H1 (cell line): ENCODE measurements around the gene SMIM10. TPM values are rescaled to one million over a fixed set of nuclear protein-coding genes. Genes with fewer than 3 reads are reported as not detected.

Experiments used
- CTCF ChIA-PET: fragments of 300-600 bp; sonication (Branson Sonifier 250); formaldehyde crosslinking; loops from one replicate; lab custom pipeline; 2021; ENCODE audit not compliant: partially characterized antibody; lab: Charles Lee
- POLR2A ChIA-PET: fragments of 300-600 bp; sonication (Branson Sonifier 250); formaldehyde crosslinking; loops from one replicate; lab custom pipeline; 2021; ENCODE audit warnings: inconsistent platforms; ENCODE audit not compliant: partially characterized antibody; lab: Charles Lee
- DNase-seq, 2 experiments: peaks; one replicate each; pipeline versions ENCODE4 v3.0.0 to v3.0.0-alpha.2; 2010 to 2022; ENCODE audit warnings: low spot score in 2 of 2, low read depth in 1 of 2, mixed read lengths in 1 of 2
- FAIRE-seq: peaks from 2 replicates; lab custom pipeline; 2011; peaks lifted over from hg19 to GRCh38; lab: Jason Lieb, UNC
- H2AFZ ChIP-seq: 2 replicates; pipeline ENCODE4 v1.8.1; 2012; ENCODE audit warnings: low read length, inconsistent platforms
- H2AK5ac ChIP-seq: 2 replicates; pipeline ENCODE4 v1.6.1; 2013; ENCODE audit warnings: low read depth, low read length
- H2BK120ac ChIP-seq: replicated peaks from 2 replicates; pipeline ENCODE3; 2013; ENCODE audit warnings: low read depth, low read length, inconsistent platforms
- H2BK12ac ChIP-seq: 2 replicates; pipeline ENCODE4 v1.6.1; 2013; ENCODE audit warnings: low read depth, low read length
- H2BK15ac ChIP-seq: 2 replicates; pipeline ENCODE4 v1.6.1; 2013; ENCODE audit warnings: low read length
- H2BK20ac ChIP-seq: 2 replicates; pipeline ENCODE4 v1.6.1; 2013; ENCODE audit warnings: low read length
- H2BK5ac ChIP-seq: 2 replicates; pipeline ENCODE4 v1.6.1; 2013; ENCODE audit warnings: low read depth, low read length
- H3K14ac ChIP-seq: 2 replicates; pipeline ENCODE4 v1.6.1; 2013; ENCODE audit warnings: inconsistent platforms; ENCODE audit not compliant: insufficient read length
- H3K18ac ChIP-seq: 2 replicates; pipeline ENCODE4 v1.6.1; 2013; ENCODE audit warnings: low read length; ENCODE audit errors: extremely low read depth
- H3K23ac ChIP-seq: 2 replicates; pipeline ENCODE4 v1.6.1; 2013; ENCODE audit warnings: inconsistent platforms; ENCODE audit not compliant: insufficient read length
- H3K23me2 ChIP-seq: 2 replicates; pipeline ENCODE4 v1.6.1; 2013; ENCODE audit warnings: low read depth, low read length
- H3K27ac ChIP-seq: 2 replicates; pipeline ENCODE4 v1.6.1; 2011; ENCODE audit warnings: low read depth, low read length, inconsistent platforms
- H3K27me3 ChIP-seq, 4 experiments: replicated peaks in 1 of 4; 1 replicate in 1 of 4; 2 replicates in 3 of 4; pipeline versions ENCODE4 v1.6.1 to v1.8.1; 2011 to 2013; ENCODE audit warnings: low read length in 3 of 4, mild to moderate bottlenecking in 3 of 4, inconsistent platforms in 2 of 4, mixed read lengths in 2 of 4, moderate library complexity in 1 of 4; ENCODE audit not compliant: control insufficient read depth in 3 of 4, insufficient read depth in 3 of 4; ENCODE audit errors: extremely low read depth in 1 of 4
- H3K36me3 ChIP-seq, 4 experiments: 2 replicates each; pipeline versions ENCODE4 v1.6.1 to v1.8.1; 2011 to 2013; ENCODE audit warnings: mild to moderate bottlenecking in 4 of 4, low read length in 3 of 4, moderate library complexity in 2 of 4, control low read depth in 1 of 4, inconsistent platforms in 1 of 4; ENCODE audit not compliant: insufficient read depth in 4 of 4, control insufficient read depth in 2 of 4
- H3K4ac ChIP-seq: replicated peaks from 2 replicates; pipeline ENCODE3; 2013; ENCODE audit warnings: low read length, low read depth, mixed read lengths, inconsistent platforms; ENCODE audit not compliant: insufficient read length
- H3K4me1 ChIP-seq, 4 experiments: replicated peaks in 1 of 4; 1 replicate in 1 of 4; 2 replicates in 3 of 4; pipeline versions ENCODE4 v1.6.1 to v1.8.1; 2011 to 2013; ENCODE audit warnings: low read length in 3 of 4, inconsistent platforms in 2 of 4, mixed read lengths in 1 of 4; ENCODE audit not compliant: insufficient read depth in 4 of 4, control insufficient read depth in 3 of 4
- H3K4me2 ChIP-seq, 2 experiments: 2 replicates each; pipeline versions ENCODE4 v1.6.1 to v1.8.1; 2011 to 2013; ENCODE audit warnings: low read depth in 2 of 2, low read length in 2 of 2, control low read depth in 1 of 2, inconsistent platforms in 1 of 2, mild to moderate bottlenecking in 1 of 2; ENCODE audit not compliant: insufficient read depth in 1 of 2
- H3K4me3 ChIP-seq, 4 experiments: fragments of 200-600, 300-600 bp in 1 of 4; sonication (generic), shearing (Covaris generic), sonication (Bioruptor Twin) in 1 of 4; 2 replicates each; pipeline versions ENCODE4 v1.5.1 to v1.8.1; 2011 to 2016; ENCODE audit warnings: low read length in 4 of 4, low read depth in 3 of 4, control low read depth in 2 of 4, inconsistent platforms in 2 of 4, mild to moderate bottlenecking in 2 of 4, mixed read lengths in 1 of 4, moderate library complexity in 1 of 4; ENCODE audit not compliant: insufficient read depth in 2 of 4; ENCODE audit errors: extremely low read depth in 1 of 4
- H3K56ac ChIP-seq: replicated peaks from 2 replicates; pipeline ENCODE3; 2013; ENCODE audit warnings: low read depth, mild to moderate bottlenecking, mixed read lengths, low read length, inconsistent platforms; ENCODE audit not compliant: insufficient read length
- H3K79me1 ChIP-seq: 2 replicates; pipeline ENCODE4 v1.6.1; 2013; ENCODE audit warnings: low read depth, low read length, control low read depth
- H3K79me2 ChIP-seq, 2 experiments: 2 replicates each; pipeline versions ENCODE4 v1.6.1 to v1.8.1; 2012 to 2013; ENCODE audit warnings: low read length in 2 of 2, mild to moderate bottlenecking in 2 of 2, inconsistent platforms in 1 of 2; ENCODE audit not compliant: insufficient read depth in 2 of 2, control insufficient read depth in 1 of 2
- H3K9ac ChIP-seq, 4 experiments: replicated peaks in 1 of 4; 1 replicate in 1 of 4; 2 replicates in 3 of 4; pipeline versions ENCODE4 v1.6.1 to v1.8.1; 2011 to 2013; ENCODE audit warnings: low read depth in 3 of 4, low read length in 3 of 4, control low read depth in 2 of 4, mild to moderate bottlenecking in 2 of 4, moderate library complexity in 2 of 4, inconsistent platforms in 1 of 4; ENCODE audit errors: extremely low read depth in 1 of 4
- H3K9me3 ChIP-seq, 2 experiments: 2 replicates each; pipeline versions ENCODE4 v1.6.1 to v1.8.1; 2012 to 2013; ENCODE audit warnings: mild to moderate bottlenecking in 2 of 2, moderate library complexity in 2 of 2, control low read depth in 1 of 2, inconsistent platforms in 1 of 2, low read depth in 1 of 2, low read length in 1 of 2, mixed read lengths in 1 of 2; ENCODE audit not compliant: insufficient read depth in 2 of 2
- H4K20me1 ChIP-seq, 2 experiments: replicated peaks in 1 of 2; 2 replicates each; pipeline versions ENCODE3 to v1.8.1; 2011 to 2013; ENCODE audit warnings: inconsistent platforms in 2 of 2, low read length in 2 of 2, mild to moderate bottlenecking in 1 of 2; ENCODE audit not compliant: insufficient read depth in 2 of 2, control insufficient read depth in 1 of 2
- H4K5ac ChIP-seq: 2 replicates; pipeline ENCODE4 v1.6.1; 2013; ENCODE audit warnings: low read length, low read depth, mixed read lengths, inconsistent platforms; ENCODE audit not compliant: insufficient read length
- H4K8ac ChIP-seq: 2 replicates; pipeline ENCODE4 v1.8.0; 2013; ENCODE audit warnings: mild to moderate bottlenecking, moderate library complexity, low read length, inconsistent platforms; ENCODE audit not compliant: insufficient read depth; ENCODE audit errors: extremely low read depth
- H4K91ac ChIP-seq: replicated peaks from 2 replicates; pipeline ENCODE3; 2013; ENCODE audit warnings: low read length, mixed read lengths, inconsistent platforms; ENCODE audit not compliant: insufficient read length
- SP2 ChIP-seq: IDR thresholded peaks from 2 replicates; pipeline ENCODE4 v1.6.1; 2012; ENCODE audit warnings: mild to moderate bottlenecking, low read length, inconsistent platforms
- WGBS, 2 experiments: shearing (Covaris generic) in 1 of 2; methylation state at CpG; one replicate each; pipeline versions ENCODE4 v1.1.6 to v1.1.7; 2013 to 2015; ENCODE audit warnings: low lambda C conversion rate in 2 of 2, mixed read lengths in 2 of 2, inconsistent platforms in 1 of 2, low coverage in 1 of 2, missing lambda C conversion rate in 1 of 2; ENCODE audit not compliant: insufficient replicate concordance in 2 of 2, insufficient coverage in 1 of 2, insufficient read length in 1 of 2; ENCODE audit errors: extremely low coverage in 1 of 2, missing lambda C conversion rate in 1 of 2; 5-methylcytosine and 5-hydroxymethylcytosine counted together
- polyA plus RNA-seq, 7 experiments: library from polyadenylated mRNA; depleted of rRNA in 3 of 7; stranded (reverse) in 5 of 7; unstranded in 2 of 7; fragments of >200 nt in 5 of 7; fragments of 200-250 nt in 2 of 7; gene quantifications; 1 replicate in 5 of 7; 2 replicates in 1 of 7; 4 replicates in 1 of 7; pipeline versions ENCODE4 v1.2.1 to v1.2.3, GENCODE V29; 2011 to 2013; ENCODE audit warnings: missing spikeins in 2 of 7, mixed read lengths in 2 of 7
- total RNA-seq: library from RNA; stranded (reverse); fragmentation: NEBNext Ultra II Directional; extraction: Animal tissue kit (Norgen Biotek cat#: 25700); gene quantifications from 2 replicates; pipeline ENCODE4 v1.2.1, GENCODE V29; 2021
- TF ChIP-seq, protein P1 (sequence below), 3 experiments: IDR thresholded peaks; 1 replicate in 2 of 3; 2 replicates in 1 of 3; pipeline versions ENCODE4 v1.5.1 to v1.6.1; 2011; ENCODE audit warnings: low read length in 3 of 3, mild to moderate bottlenecking in 3 of 3, inconsistent platforms in 2 of 3, low read depth in 1 of 3, moderate library complexity in 1 of 3; ENCODE audit not compliant: insufficient read depth in 1 of 3; ENCODE audit errors: control extremely low read depth in 1 of 3

The SMIM10 gene
- total and polyA plus RNA-seq, 2 of the 8 experiments (the other 6 are each of a cell fraction or from before 2014, with no cell fraction given) = 2.3 to 2.8 TPM

GRCh38 chrX:134957836-134958235 lies 33.0 kb upstream of the SMIM10 start:
- Histone ChIP-seq H3K79me1 (no peaks in the 10 kb centered on the region), H2BK12ac (no peak overlapping the region), H4K5ac (no peak overlapping the region), H2BK120ac (no peak overlapping the region), H2AK5ac (no peak overlapping the region), H4K20me1 (no peaks in the 10 kb centered on the region), H3K9me3 (no peaks in the 10 kb centered on the region), H3K9ac (no peak overlapping the region), H3K4me2 (no peak overlapping the region), H3K79me2 (no peaks in the 10 kb centered on the region), H3K23me2 (no peaks in the 10 kb centered on the region), H2AFZ (no peak overlapping the region), H3K18ac (no peak overlapping the region), H3K14ac (no peak overlapping the region), H2BK5ac (no peak overlapping the region), H3K56ac (no peak overlapping the region), H4K8ac (no peak overlapping the region), H3K27me3 (no peaks in the 10 kb centered on the region), H3K4me3 (no peak overlapping the region), H2BK15ac (no peak overlapping the region), H2BK20ac (no peak overlapping the region), H4K91ac (no peak overlapping the region), H3K36me3 (no peaks in the 10 kb centered on the region), H3K23ac (no peak overlapping the region), H3K4me1 (no peaks in the 10 kb centered on the region), H3K4ac (no peak overlapping the region), H3K27ac (no peak overlapping the region)
- ChIA-PET CTCF (no interaction called here), POLR2A (no interaction called here)
- DNase-seq (no peak), FAIRE-seq (no peak)
- 73% methylated on average over 1 of the region's 1 CpG; no CpG with 5 or more reads in 1 of the 2 experiments for WGBS, 2 experiments
- TF ChIP-seq, protein P1, sequence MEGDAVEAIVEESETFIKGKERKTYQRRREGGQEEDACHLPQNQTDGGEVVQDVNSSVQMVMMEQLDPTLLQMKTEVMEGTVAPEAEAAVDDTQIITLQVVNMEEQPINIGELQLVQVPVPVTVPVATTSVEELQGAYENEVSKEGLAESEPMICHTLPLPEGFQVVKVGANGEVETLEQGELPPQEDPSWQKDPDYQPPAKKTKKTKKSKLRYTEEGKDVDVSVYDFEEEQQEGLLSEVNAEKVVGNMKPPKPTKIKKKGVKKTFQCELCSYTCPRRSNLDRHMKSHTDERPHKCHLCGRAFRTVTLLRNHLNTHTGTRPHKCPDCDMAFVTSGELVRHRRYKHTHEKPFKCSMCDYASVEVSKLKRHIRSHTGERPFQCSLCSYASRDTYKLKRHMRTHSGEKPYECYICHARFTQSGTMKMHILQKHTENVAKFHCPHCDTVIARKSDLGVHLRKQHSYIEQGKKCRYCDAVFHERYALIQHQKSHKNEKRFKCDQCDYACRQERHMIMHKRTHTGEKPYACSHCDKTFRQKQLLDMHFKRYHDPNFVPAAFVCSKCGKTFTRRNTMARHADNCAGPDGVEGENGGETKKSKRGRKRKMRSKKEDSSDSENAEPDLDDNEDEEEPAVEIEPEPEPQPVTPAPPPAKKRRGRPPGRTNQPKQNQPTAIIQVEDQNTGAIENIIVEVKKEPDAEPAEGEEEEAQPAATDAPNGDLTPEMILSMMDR (IDR thresholded peaks at IDR 0.05; ENCODE audit: control extremely low read depth in 1 of 3, insufficient read depth in 1 of 3, low read depth in 1 of 3, low read length in 3 of 3) = no peak
- TF ChIP-seq SP2 = no peak
